GM19438 (cell line): ENCODE data around the gene SPTBN4.
A peak's percentile ranks its signal among the peaks of the same experiment; 100 is the strongest.
"Not testable (repeated sequence)": the region's sequence is repeated elsewhere in the genome, so short reads cannot be mapped to it uniquely, and the experiment has no call there.

ENCODE experiments used
- ATAC-seq: cut with Tn5 transposase; IDR thresholded peaks from one replicate; pipeline ENCODE4 v1.9.1; 2021; ENCODE audit warnings: low read depth; ENCODE audit not compliant: unreplicated experiment

The SPTBN4 gene

DNA sequence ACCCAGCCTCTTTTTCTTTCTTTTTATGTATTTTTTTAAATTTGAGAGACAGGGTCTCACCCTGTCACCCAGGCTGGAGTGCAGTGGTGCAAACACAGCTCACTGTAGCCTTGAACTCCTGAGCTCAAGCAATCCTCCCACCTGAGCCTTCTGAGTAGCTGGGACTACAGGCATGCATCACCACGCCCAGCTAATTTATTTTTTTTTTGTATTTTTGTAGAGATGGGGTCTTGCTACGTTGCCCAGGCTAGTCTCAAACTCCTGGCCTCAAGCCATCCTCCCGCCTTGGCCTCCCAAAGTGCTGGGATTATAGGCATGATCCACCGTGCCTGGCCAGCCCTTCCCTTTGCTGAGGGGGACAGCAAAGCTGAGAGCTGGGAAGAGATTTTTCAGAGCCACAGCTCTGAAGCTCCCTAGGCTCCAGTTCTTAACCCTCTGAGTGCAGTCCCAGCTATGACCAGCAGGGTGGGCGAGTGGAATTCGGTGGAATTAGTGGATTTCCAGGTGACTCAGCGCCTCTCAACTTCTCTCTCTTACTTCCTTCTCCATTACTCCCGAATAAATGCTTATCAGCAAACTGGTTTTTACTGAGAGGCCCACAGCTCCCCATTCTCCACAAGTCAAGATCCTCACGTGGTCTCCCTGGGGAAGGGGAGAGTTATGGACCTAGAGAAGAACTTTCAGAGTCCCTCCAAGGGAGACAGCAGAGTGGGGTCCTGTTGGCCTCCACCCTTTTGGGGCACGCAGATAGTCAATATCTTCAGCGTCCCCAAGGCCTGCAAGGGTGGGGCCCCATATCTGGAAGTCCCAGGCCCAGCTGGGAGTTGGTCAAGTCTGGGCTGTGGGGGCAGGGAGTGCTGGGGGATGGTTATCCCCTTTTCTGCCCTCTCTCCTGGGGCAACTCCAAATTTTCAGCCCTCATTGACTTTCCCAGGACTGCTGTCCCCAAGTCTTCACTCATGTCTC lies 2.5 kb upstream of the SPTBN4 start:
- ATAC-seq = no peak

GRCh38 chr19:40465025-40465556 lies 1.7 kb upstream of the SPTBN4 start:
- ATAC-seq = no peak

GRCh38 chr19:40465557-40466218 lies 1.1 kb upstream of the SPTBN4 start, which contains the start of gene BLVRB:
Gene BLVRB (minus strand): TSS chr19:40465745. CDS start chr19:40465688, 57 bp downstream.
- ATAC-seq = peak; percentile 76

DNA sequence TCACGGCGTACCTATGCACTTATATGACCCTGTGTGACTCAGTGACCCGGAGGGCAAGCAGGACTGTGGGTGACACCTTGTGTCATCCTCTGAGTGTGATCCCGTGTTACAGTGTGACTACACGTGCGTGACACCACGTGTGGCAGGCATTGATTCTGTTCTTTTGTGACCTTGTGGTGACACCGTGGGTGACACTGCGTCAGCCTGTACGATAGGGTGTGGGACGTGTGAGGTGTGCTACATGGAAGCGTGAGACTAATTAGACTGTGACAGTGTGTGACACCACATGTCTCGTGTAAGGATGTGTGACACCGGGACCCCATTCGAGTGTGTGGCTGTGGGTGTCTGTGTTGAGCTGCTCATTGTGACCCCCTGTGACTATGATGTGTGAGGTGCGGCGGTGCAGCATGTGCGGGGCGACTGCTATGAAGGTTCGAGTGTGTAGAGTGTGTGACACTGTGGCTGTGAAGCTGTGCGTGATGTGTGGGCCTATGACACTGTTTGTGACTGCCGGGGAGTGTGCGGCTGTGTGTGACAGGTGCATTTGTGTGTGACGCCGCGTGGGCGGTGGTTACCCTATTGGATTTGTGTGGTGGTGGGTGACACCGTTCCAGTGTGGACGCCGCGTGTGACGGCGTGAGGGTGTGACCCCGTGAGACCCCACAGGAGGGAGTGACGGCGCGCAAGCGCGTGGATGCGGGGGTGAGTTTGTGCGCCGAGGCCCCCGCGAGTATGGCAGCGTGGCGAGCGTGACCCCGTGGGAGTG lies 399 bp upstream of the SPTBN4 start:
- ATAC-seq = no peak

GRCh38 chr19:40469011-40469410 lies 2.2 kb downstream of the SPTBN4 start:
- ATAC-seq = no peak

GRCh38 chr19:40471111-40471510 lies 4.3 kb downstream of the SPTBN4 start:
- no peak for ATAC-seq

GRCh38 chr19:40472516-40472915 lies 5.7 kb downstream of the SPTBN4 start:
- no peak for ATAC-seq

GRCh38 chr19:40474737-40475136 lies 7.9 kb downstream of the SPTBN4 start:
- no peak for ATAC-seq

DNA sequence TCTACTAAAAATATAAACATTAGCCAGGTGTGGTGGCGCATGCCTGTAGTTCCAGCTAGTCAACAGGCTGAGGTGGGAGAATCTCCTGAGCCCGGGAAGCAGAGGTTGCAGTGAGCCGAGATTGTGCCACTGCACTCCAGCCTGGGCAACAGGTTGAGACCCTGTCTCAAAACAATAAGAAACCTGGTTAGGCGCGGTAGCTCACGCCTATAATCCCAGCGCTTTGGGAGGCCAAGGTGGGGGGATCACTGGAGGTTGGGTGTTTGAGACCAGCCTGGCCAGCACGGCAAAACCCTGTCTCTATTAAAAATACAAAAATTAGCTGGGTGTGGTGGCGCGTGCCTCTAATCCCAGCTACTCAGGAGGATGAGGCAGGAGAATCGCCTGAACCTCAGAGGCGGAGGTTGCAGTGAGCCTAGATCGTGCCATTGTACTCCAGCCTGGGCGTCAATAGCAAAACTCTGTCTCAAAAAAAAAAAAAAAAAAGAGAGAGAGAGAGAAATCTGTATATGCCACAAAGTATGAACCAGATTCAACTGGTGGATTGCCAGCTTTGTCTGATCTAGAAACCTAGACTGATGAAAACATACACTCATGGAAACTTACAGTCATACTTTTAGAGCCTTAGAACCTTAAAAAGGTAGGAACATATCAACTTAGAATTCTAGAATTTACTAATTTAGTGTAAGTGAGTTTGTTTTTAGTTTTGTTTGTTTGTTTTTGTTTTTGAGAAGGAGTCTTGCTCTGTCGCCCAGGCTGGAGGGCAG lies 9.3 kb downstream of the SPTBN4 start:
- ATAC-seq = not testable (repeated sequence)

DNA sequence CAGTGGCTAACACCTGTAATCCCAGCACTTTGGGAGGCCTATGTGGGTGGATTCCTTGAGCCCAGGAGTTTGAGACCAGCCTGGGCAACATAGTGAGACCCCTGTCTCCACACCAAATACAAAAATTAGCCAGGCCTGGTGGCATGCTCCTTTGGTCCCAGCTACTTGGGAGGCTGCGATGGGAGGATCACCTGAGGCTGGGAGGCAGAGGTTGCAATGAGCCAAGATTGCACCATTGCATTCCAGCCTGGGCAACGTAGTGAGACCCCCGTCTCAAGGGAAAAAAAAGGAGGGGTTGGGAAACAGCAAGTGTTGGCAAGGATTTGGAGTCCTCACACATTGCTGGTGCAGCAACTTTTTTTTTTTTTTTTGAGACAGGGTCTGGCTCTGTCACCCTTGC lies 19.2 kb downstream of the SPTBN4 start:
- no peak for ATAC-seq

DNA sequence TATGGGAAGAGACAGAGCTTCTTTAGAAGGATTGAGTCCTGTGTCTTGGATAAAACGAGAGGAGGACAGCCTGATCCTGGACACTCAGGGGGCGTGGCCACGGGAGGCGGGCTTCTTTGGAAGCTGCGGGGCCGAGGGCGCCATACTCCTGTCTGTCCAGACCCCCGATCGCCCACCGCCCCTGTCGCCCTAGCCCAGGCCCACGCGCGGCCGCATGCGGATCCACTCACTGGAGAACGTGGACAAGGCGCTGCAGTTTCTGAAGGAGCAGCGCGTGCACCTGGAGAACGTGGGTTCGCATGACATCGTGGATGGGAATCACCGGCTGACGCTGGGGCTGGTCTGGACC lies 23.1 kb downstream of the SPTBN4 start:
- no peak for ATAC-seq

GRCh38 chr19:40492274-40492673 lies 25.5 kb downstream of the SPTBN4 start:
- ATAC-seq = no peak

- no peak for ATAC-seq
Observed at GRCh38 chr19:40493778-40494177, 27.0 kb downstream of the SPTBN4 start.

DNA sequence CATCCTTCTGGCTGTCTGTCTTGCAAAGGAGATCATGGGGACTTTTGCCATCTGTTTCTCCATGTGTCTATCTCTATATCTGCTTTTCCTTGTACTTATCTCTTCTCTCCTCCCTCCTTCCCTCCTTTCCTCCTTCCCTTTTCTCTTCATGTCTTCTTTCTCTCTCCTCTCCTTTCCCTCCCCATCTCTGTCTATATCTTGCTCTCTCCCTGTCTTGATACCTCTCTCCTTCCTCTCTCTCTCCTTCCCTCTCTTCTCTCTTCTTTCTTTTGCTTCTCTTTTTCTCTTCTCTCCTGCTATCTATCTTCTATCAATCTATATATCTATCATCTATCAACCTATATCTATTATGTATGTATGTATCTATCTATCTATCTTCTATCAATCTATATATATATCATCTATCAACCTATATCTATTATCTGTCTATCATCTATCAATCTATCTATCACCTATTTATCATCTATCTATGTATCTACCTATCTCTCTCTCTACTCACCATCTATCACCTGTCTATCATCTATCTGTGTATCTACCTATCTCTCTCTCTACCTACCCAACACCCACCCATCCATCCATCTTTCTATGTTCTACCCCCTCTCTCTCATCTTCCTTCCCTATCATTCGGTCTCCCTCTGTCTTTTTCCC lies 27.5 kb downstream of the SPTBN4 start:
- no peak for ATAC-seq

GRCh38 chr19:40497214-40497613 lies 30.4 kb downstream of the SPTBN4 start:
- no peak for ATAC-seq

- ATAC-seq = no peak
Observed at GRCh38 chr19:40499320-40499719, 32.5 kb downstream of the SPTBN4 start.

GRCh38 chr19:40500678-40501530 lies 34.1 kb downstream of the SPTBN4 start:
- ATAC-seq = not testable (repeated sequence)

DNA sequence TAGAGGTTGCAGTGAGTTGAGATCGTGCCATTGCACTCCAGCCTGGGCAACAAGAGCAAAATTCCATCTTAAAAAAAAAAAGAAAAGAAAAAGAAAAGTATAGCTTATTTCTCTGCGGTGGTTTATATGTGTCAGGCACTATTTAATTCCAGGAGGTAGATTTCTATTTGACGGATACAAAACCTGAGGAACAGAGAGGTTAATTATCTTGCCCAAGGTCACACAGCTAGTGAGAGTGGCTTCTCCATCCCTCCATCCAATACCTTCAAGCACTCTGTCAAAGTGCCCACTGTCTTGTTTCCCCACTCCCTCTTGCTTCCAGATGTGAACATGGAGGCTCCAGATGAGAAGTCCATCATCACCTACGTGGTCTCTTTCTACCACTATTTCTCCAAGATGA lies 34.8 kb downstream of the SPTBN4 start:
- no peak for ATAC-seq

DNA sequence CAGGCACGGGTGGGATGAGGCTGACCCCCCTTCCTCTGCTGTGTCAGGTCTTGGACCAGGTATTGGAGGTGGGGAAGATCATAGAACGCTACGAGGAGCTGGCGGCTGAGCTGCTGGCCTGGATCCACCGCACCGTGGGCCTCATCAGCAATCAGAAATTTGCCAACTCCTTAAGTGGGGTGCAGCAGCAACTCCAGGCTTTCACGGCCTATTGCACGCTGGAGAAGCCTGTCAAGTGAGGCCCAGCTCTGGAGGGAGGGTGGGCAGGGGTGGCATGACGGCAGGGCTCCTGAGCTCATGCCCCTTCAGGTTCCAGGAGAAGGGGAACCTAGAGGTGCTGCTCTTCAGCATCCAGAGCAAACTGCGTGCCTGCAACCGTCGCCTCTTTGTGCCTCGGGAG lies 35.3 kb downstream of the SPTBN4 start:
- ATAC-seq = no peak
